DOHH2 (cell line): ENCODE data around the gene ANKRD9.

Experiments used
- H3F3A ChIP-seq: fragments of 200-600 bp; sonication (generic), shearing (Covaris generic); 2 replicates; pipeline ENCODE4 v1.6.0; 2016; ENCODE audit warnings: antibody characterized with exemption, mild to moderate bottlenecking; ENCODE audit not compliant: control insufficient read depth, insufficient read depth
- H3K27ac ChIP-seq: fragments of 200-600 bp; sonication (generic); 2 replicates; pipeline ENCODE4 v1.5.1; 2014; ENCODE audit warnings: low read depth, mild to moderate bottlenecking, low read length, moderate library complexity
- H3K27me3 ChIP-seq: fragments of 200-600 bp; sonication (generic); 2 replicates; pipeline ENCODE4 v1.6.1; 2014; ENCODE audit warnings: mild to moderate bottlenecking, low read length, mixed read lengths; ENCODE audit not compliant: control insufficient read depth
- H3K36me3 ChIP-seq: fragments of 200-600 bp; sonication (generic); 2 replicates; pipeline ENCODE4 v1.6.1; 2014; ENCODE audit warnings: mild to moderate bottlenecking, low read length, moderate library complexity, mixed read lengths; ENCODE audit not compliant: control insufficient read depth
- H3K4me1 ChIP-seq: fragments of 200-600 bp; sonication (generic); 2 replicates; pipeline ENCODE4 v1.6.1; 2014; ENCODE audit warnings: mild to moderate bottlenecking, low read length, mixed read lengths; ENCODE audit not compliant: control insufficient read depth
- H3K4me2 ChIP-seq: fragments of 200-600 bp; sonication (generic); 2 replicates; pipeline ENCODE4 v1.6.0; 2014; ENCODE audit warnings: mild to moderate bottlenecking, low read length, moderate library complexity
- H3K4me3 ChIP-seq: fragments of 200-600 bp; sonication (generic); 2 replicates; pipeline ENCODE4 v1.5.1; 2014; ENCODE audit warnings: mild to moderate bottlenecking, low read length, mixed read lengths
- H3K79me2 ChIP-seq: fragments of 200-600 bp; sonication (generic); 2 replicates; pipeline ENCODE4 v1.6.1; 2014; ENCODE audit warnings: mild to moderate bottlenecking, low read length, mixed read lengths; ENCODE audit not compliant: control insufficient read depth
- H3K9me2 ChIP-seq: fragments of 200-600 bp; sonication (generic); replicated peaks from 2 replicates; pipeline ENCODE4 v1.6.1; 2014; ENCODE audit warnings: mild to moderate bottlenecking, low read length, mixed read lengths; ENCODE audit not compliant: control insufficient read depth
- H3K9me3 ChIP-seq: fragments of 200-600 bp; sonication (generic); 2 replicates; pipeline ENCODE4 v1.6.1; 2014; ENCODE audit warnings: antibody characterized with exemption, low read length, mixed read lengths; ENCODE audit not compliant: control insufficient read depth, insufficient read depth
- H4K20me1 ChIP-seq: fragments of 200-600 bp; sonication (generic); 2 replicates; pipeline ENCODE4 v1.6.0; 2014; ENCODE audit warnings: low read depth, mild to moderate bottlenecking, antibody characterized with exemption, low read length, moderate library complexity; ENCODE audit not compliant: control insufficient read depth, insufficient read depth
- CTCF ChIP-seq: fragments of 200-600 bp; sonication (generic); IDR thresholded peaks from one replicate; pipeline ENCODE4 v1.5.1; 2014; ENCODE audit warnings: antibody characterized with exemption, mild to moderate bottlenecking, low read depth, low read length; ENCODE audit not compliant: poor library complexity, severe bottlenecking
- EZH2phosphoT487 ChIP-seq: fragments of 200-600 bp; sonication (generic); IDR thresholded peaks from 2 replicates; pipeline ENCODE4 v1.6.1; 2017; ENCODE audit warnings: borderline replicate concordance, mild to moderate bottlenecking, antibody characterized with exemption, low read length, moderate library complexity, mixed read lengths

The ANKRD9 gene

GRCh38 chr14:102498678-102499265 lies 10.8 kb downstream of the ANKRD9 start:
- peaks cover 8% of the 10 kb centered on the region; the same call in 1 of the 2 replicates for H3K36me3 ChIP-seq
- H3K79me2 ChIP-seq = no peaks in the 10 kb centered on the region
- no peak overlapping the region for H3K4me3 ChIP-seq
- no peak overlapping the region for H3K27ac ChIP-seq
- H3K4me1 ChIP-seq = no peaks in the 10 kb centered on the region
- peaks cover 3% of the 10 kb centered on the region; the same call in 1 of the 2 replicates for H3F3A ChIP-seq
- H3K4me2 ChIP-seq = no peak overlapping the region
- H4K20me1 ChIP-seq = no peaks in the 10 kb centered on the region
- no peaks in the 10 kb centered on the region for H3K9me3 ChIP-seq
- TF ChIP-seq EZH2phosphoT487 (no peak), CTCF (no peak)
- H3K9me2 ChIP-seq = no peaks in the 10 kb centered on the region
- no peaks in the 10 kb centered on the region for H3K27me3 ChIP-seq

- TF ChIP-seq EZH2phosphoT487 (no peak), CTCF (peak; percentile 27)
- H3K79me2 ChIP-seq = no peaks in the 10 kb centered on the region
- H3K9me3 ChIP-seq = no peaks in the 10 kb centered on the region
- no peak overlapping the region for H3K4me2 ChIP-seq
- H3K27me3 ChIP-seq = no peaks in the 10 kb centered on the region
- H4K20me1 ChIP-seq = no peaks in the 10 kb centered on the region
- no peaks in the 10 kb centered on the region for H3K4me1 ChIP-seq
- peaks cover 8% of the 10 kb centered on the region; the same call in 1 of the 2 replicates for H3K36me3 ChIP-seq
- no peaks in the 10 kb centered on the region for H3K9me2 ChIP-seq
- no peak overlapping the region for H3K27ac ChIP-seq
- peaks cover 3% of the 10 kb centered on the region; the same call in 1 of the 2 replicates for H3F3A ChIP-seq
- H3K4me3 ChIP-seq = no peak overlapping the region
Measured at GRCh38 chr14:102497998-102498677, 11.4 kb downstream of the ANKRD9 start.

- H3K4me1 ChIP-seq = no peaks in the 10 kb centered on the region
- H3K4me3 ChIP-seq = no peak overlapping the region
- H3K9me2 ChIP-seq = no peaks in the 10 kb centered on the region
- H3K9me3 ChIP-seq = no peaks in the 10 kb centered on the region
- H3K79me2 ChIP-seq = no peaks in the 10 kb centered on the region
- peaks cover 8% of the 10 kb centered on the region; the same call in 1 of the 2 replicates for H3K36me3 ChIP-seq
- H3K27me3 ChIP-seq = no peaks in the 10 kb centered on the region
- H3F3A ChIP-seq = peaks cover under 1% of the 10 kb centered on the region; the same call in 1 of the 2 replicates
- no peak overlapping the region for H3K27ac ChIP-seq
- no peak overlapping the region for H3K4me2 ChIP-seq
- no peaks in the 10 kb centered on the region for H4K20me1 ChIP-seq
- TF ChIP-seq CTCF = no peak
- TF ChIP-seq EZH2phosphoT487 = no peak
Measured at GRCh38 chr14:102496958-102497744, 12.4 kb downstream of the ANKRD9 start.
